Raji (cell line): Measurements from ENCODE around the gene ROGDI.

Experiments used
- POLR2A ChIP-seq: IDR thresholded peaks from 2 replicates; pipeline ENCODE4 v1.6.1; 2011; ENCODE audit warnings: low read depth, low read length, control low read depth; ENCODE audit not compliant: insufficient read depth

Gene ROGDI

GRCh38 chr16:4801051-4801961 lies 1.1 kb downstream of the ROGDI start:
- no peak for TF ChIP-seq POLR2A

- TF ChIP-seq POLR2A, result no peak
These were observed 2.0 kb downstream of the ROGDI start for GRCh38 chr16:4800290-4801041.

GRCh38 chr16:4799171-4799855 lies 3.1 kb downstream of the ROGDI start:
- TF ChIP-seq POLR2A, result no peak

- TF ChIP-seq POLR2A, result no peak
These were observed 4.0 kb downstream of the ROGDI start for GRCh38 chr16:4798456-4798855.

GRCh38 chr16:4797805-4798252 lies 4.6 kb downstream of the ROGDI start:
- TF ChIP-seq POLR2A, result no peak

- TF ChIP-seq POLR2A, result no peak
These were observed 5.2 kb downstream of the ROGDI start for GRCh38 chr16:4796982-4797804.

GRCh38 chr16:4795828-4796572 lies 6.4 kb downstream of the ROGDI start:
- TF ChIP-seq POLR2A, result no peak

GRCh38 chr16:4795181-4795827 lies 7.1 kb downstream of the ROGDI start, which contains the start of gene SMIM22:
TSS of gene SMIM22 (plus strand) at chr16:4795369. CDS start at chr16:4795735, 366 bp downstream.
- TF ChIP-seq POLR2A, result no peak

- TF ChIP-seq POLR2A, result no peak
These were observed 9.4 kb downstream of the ROGDI start for GRCh38 chr16:4792951-4793513.

GRCh38 chr16:4790871-4791270 lies 11.6 kb downstream of the ROGDI start:
- no peak for TF ChIP-seq POLR2A

GRCh38 chr16:4790261-4790660 lies 12.2 kb downstream of the ROGDI start:
- no peak for TF ChIP-seq POLR2A

GRCh38 chr16:4788910-4789309 lies 13.5 kb downstream of the ROGDI start:
- no peak for TF ChIP-seq POLR2A

- no peak for TF ChIP-seq POLR2A
These were observed 13.9 kb downstream of the ROGDI start for GRCh38 chr16:4788489-4788889.
